ENCODE measurements around the gene MAPT. TPM values are rescaled to one million over a fixed set of nuclear protein-coding genes. Genes with fewer than 3 reads are reported as not detected.

The MAPT gene
- total RNA-seq, 4 donors from 2014 or later: 1.7 to 2.3 (median 1.8) TPM

DNA sequence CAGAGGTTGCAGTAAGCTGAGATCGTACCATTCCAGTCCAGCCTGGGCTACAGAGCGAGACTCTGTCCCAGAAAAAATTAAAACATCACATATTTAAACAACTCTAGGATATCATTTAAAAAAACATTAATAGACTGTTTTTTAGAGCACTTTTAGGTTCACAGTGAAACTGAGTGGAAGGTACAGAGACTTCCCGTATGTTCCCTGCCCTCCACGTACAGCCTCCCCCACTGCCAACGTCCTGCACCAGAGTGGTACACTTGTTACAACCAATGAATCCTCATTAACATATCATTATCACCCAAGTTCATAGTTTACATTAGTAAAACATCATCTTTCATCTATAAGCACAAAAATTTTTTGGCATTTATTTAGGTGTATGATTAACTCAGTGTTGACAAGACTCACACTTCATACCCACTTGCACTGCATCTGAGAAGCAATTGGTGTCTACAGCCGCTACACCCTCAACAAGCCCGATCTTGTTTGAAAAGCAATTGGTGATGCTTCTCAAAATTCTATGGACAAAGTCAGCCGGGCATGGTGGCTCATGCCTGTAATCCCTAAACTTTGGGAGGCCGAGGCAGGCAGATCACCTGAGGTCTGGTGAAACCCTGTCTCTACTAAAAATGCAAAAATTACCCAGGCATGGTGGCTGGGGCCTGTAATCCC is 64.8 kb downstream of the MAPT start:
- TF ChIP-seq, protein P1, sequence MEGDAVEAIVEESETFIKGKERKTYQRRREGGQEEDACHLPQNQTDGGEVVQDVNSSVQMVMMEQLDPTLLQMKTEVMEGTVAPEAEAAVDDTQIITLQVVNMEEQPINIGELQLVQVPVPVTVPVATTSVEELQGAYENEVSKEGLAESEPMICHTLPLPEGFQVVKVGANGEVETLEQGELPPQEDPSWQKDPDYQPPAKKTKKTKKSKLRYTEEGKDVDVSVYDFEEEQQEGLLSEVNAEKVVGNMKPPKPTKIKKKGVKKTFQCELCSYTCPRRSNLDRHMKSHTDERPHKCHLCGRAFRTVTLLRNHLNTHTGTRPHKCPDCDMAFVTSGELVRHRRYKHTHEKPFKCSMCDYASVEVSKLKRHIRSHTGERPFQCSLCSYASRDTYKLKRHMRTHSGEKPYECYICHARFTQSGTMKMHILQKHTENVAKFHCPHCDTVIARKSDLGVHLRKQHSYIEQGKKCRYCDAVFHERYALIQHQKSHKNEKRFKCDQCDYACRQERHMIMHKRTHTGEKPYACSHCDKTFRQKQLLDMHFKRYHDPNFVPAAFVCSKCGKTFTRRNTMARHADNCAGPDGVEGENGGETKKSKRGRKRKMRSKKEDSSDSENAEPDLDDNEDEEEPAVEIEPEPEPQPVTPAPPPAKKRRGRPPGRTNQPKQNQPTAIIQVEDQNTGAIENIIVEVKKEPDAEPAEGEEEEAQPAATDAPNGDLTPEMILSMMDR (IDR thresholded peaks at IDR 0.05): no peak
- no peak for TF ChIP-seq POLR2AphosphoS5 (IDR thresholded peaks at IDR 0.05)
- no peak for TF ChIP-seq EP300 (IDR thresholded peaks at IDR 0.05; ENCODE audit: low read depth)
- TF ChIP-seq POLR2A (IDR thresholded peaks at IDR 0.05): no peak
- in situ Hi-C loops (cut with MboI; ENCODE audit: low pct_ligation_motif_present in 1 of 4, low pct_unique_long_range_greater_than_20kb in 1 of 4, low sequenced_read_pairs in 3 of 4): no loop called here
- no peak overlapping the region for H3K27ac ChIP-seq
- no peak overlapping the region for H3K4me3 ChIP-seq
- H3K4me1 ChIP-seq: no peaks in the 10 kb centered on the region
- H3K9me3 ChIP-seq: no peaks in the 10 kb centered on the region
- intact Hi-C loops (cut with DNase I; ENCODE audit: low total_unique reads): no loop called here
- DNase-seq: no peak
- no peaks in the 10 kb centered on the region for H3K27me3 ChIP-seq
- no peaks in the 10 kb centered on the region for H3K36me3 ChIP-seq
- WGBS, 2 donors (ENCODE audit: low coverage in 1 of 2): 85 to 88% methylated on average over 5 to 9 of the region's 9 CpGs

DNA sequence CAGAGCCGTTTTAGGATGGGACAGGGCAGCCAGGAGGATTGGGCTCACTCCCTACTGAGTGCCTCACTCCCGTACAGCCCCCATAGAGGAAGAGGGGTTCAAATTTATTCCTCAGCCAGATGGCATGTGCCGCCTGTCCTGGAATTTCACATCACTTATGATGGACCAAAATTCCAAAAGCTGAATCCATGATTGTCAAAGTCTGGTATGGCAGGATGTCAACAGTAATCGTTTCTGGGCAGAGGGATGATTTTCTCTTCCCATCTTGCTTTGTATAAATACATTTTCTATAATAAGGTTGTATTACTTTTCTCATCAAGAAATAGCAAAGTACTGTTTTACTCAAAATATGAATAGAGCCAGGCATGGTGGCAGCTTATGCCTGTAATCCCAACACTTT is 66.0 kb downstream of the MAPT start:
- 67 to 79% methylated on average over 3 to 4 of the region's 4 CpGs for WGBS, 2 donors (ENCODE audit: low coverage in 1 of 2)
- Histone ChIP-seq H3K9me3 (no peaks in the 10 kb centered on the region), H3K36me3 (no peaks in the 10 kb centered on the region), H3K27ac (no peak overlapping the region), H3K4me1 (no peaks in the 10 kb centered on the region), H3K27me3 (no peaks in the 10 kb centered on the region), H3K4me3 (no peak overlapping the region)
- intact Hi-C loops (cut with DNase I; ENCODE audit: low total_unique reads): loop anchor here (5.0 kb wide), 1 partner anchor 68 kb away; the partner anchor contains the start of gene MAPT
- in situ Hi-C loops (cut with MboI; ENCODE audit: low pct_ligation_motif_present in 1 of 4, low pct_unique_long_range_greater_than_20kb in 1 of 4, low sequenced_read_pairs in 3 of 4): no loop called here
- TF ChIP-seq EP300 (IDR thresholded peaks at IDR 0.05; ENCODE audit: low read depth) (no peak), POLR2A (IDR thresholded peaks at IDR 0.05) (no peak), POLR2AphosphoS5 (IDR thresholded peaks at IDR 0.05) (no peak)
- TF ChIP-seq, protein P1 (IDR thresholded peaks at IDR 0.05): no peak
- DNase-seq: no peak

DNA sequence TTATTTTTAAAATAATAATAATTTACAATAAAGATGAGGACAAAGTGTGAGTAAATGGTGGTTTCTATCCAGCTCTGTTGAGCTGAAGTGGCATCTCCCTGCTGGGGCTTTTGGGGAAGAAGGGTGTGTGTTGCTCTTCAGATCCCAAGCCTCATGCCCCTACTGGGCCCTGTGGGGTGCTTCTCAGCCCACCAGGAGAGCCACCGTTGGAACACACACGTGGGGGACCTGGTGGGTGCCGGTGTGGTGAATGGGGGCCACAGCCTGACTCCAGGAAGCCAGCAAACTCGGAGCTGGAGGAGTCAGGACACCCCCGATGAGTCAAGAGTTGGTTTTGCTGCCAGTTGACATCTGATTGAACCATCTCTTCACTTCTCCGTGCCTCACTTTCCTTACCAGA is 66.9 kb downstream of the MAPT start:
- intact Hi-C loops (cut with DNase I; ENCODE audit: low total_unique reads): loop anchor here (5.0 kb wide), 1 partner anchor 69 kb away; the partner anchor contains the start of gene MAPT
- no peak overlapping the region for H3K27ac ChIP-seq
- H3K4me3 ChIP-seq: no peak overlapping the region
- TF ChIP-seq POLR2AphosphoS5 (IDR thresholded peaks at IDR 0.05) (no peak), EP300 (IDR thresholded peaks at IDR 0.05; ENCODE audit: low read depth) (no peak), POLR2A (IDR thresholded peaks at IDR 0.05) (no peak)
- TF ChIP-seq, protein P1 (IDR thresholded peaks at IDR 0.05): no peak
- H3K36me3 ChIP-seq: no peaks in the 10 kb centered on the region
- peaks cover 1% of the 10 kb centered on the region for H3K27me3 ChIP-seq
- in situ Hi-C loops (cut with MboI; ENCODE audit: low pct_ligation_motif_present in 1 of 4, low pct_unique_long_range_greater_than_20kb in 1 of 4, low sequenced_read_pairs in 3 of 4): no loop called here
- H3K9me3 ChIP-seq: no peaks in the 10 kb centered on the region
- 82% methylated on average over 6 of the region's 6 CpGs; no CpG with 5 or more reads in 1 of the 2 donors for WGBS, 2 donors (ENCODE audit: low coverage in 1 of 2)
- DNase-seq: no peak
- no peaks in the 10 kb centered on the region for H3K4me1 ChIP-seq

DNA sequence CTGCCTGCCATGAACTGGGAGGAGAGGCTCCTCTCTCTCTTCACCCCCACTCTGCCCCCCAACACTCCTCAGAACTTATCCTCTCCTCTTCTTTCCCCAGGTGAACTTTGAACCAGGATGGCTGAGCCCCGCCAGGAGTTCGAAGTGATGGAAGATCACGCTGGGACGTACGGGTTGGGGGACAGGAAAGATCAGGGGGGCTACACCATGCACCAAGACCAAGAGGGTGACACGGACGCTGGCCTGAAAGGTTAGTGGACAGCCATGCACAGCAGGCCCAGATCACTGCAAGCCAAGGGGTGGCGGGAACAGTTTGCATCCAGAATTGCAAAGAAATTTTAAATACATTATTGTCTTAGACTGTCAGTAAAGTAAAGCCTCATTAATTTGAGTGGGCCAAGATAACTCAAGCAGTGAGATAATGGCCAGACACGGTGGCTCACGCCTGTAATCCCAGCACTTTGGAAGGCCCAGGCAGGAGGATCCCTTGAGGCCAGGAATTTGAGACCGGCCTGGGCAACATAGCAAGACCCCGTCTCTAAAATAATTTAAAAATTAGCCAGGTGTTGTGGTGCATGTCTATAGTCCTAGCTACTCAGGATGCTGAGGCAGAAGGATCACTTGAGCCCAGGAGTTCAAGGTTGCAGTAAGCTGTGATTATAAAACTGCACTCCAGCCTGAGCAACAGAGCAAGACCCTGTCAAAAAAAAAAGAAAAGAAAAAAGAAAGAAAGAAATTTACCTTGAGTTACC is 68.0 kb downstream of the MAPT start:
- intact Hi-C loops (cut with DNase I; ENCODE audit: low total_unique reads) (loop anchor here (5.0 kb wide), 1 partner anchor 70 kb away; the partner anchor contains the start of gene MAPT), in situ Hi-C loops (cut with MboI; ENCODE audit: low pct_ligation_motif_present in 1 of 4, low pct_unique_long_range_greater_than_20kb in 1 of 4, low sequenced_read_pairs in 3 of 4) (no loop called here)
- Histone ChIP-seq H3K4me3 (no peak overlapping the region), H3K9me3 (no peaks in the 10 kb centered on the region), H3K27me3 (peaks cover 12% of the 10 kb centered on the region), H3K4me1 (no peaks in the 10 kb centered on the region), H3K36me3 (no peaks in the 10 kb centered on the region), H3K27ac (no peak overlapping the region)
- 95% methylated on average over 12 of the region's 12 CpGs; no CpG with 5 or more reads in 1 of the 2 donors for WGBS, 2 donors (ENCODE audit: low coverage in 1 of 2)
- TF ChIP-seq EP300 (IDR thresholded peaks at IDR 0.05; ENCODE audit: low read depth) (no peak), POLR2A (IDR thresholded peaks at IDR 0.05) (no peak), POLR2AphosphoS5 (IDR thresholded peaks at IDR 0.05) (no peak)
- TF ChIP-seq, protein P1 (IDR thresholded peaks at IDR 0.05): no peak
- DNase-seq: no peak
